MM.1S (cell line): ENCODE results near the gene DPP9.

Experiments
- CTCF ChIP-seq: fragments of 300-600 bp; sonication (generic); IDR thresholded peaks from 2 replicates; pipeline ENCODE4 v1.5.1; 2016; ENCODE audit warnings: antibody characterized with exemption, low read length, mixed read lengths
- EZH2 ChIP-seq: fragments of 300-600 bp; sonication (generic); optimal IDR thresholded peaks from 2 replicates; pipeline ENCODE3; 2017; ENCODE audit warnings: low read depth, mild to moderate bottlenecking, antibody characterized with exemption, low read length, mixed read lengths
- EZH2phosphoT487 ChIP-seq: fragments of 300-600 bp; sonication (generic); IDR thresholded peaks from 2 replicates; pipeline ENCODE4 v1.6.1; 2018; ENCODE audit warnings: antibody characterized with exemption, low read length

GRCh38 chr19:4703671-4704316, 19.8 kb downstream of the DPP9 start:
- TF ChIP-seq CTCF: no peak
- TF ChIP-seq EZH2: no peak
- no peak for TF ChIP-seq EZH2phosphoT487
